ENCODE results near the gene ART4.

Gene ART4

GRCh38 chr12:14810167-14810952 lies 33.0 kb downstream of the ART4 start:
- Histone ChIP-seq H2AFZ (ENCODE audit: low read length) (no peak overlapping the region), H3K9me3 (replicated peaks; ENCODE audit: insufficient read depth, low read length) (no peaks in the 10 kb centered on the region), H3K9me2 (replicated peaks; ENCODE audit: insufficient read depth, low read length) (no peaks in the 10 kb centered on the region), H3K79me2 (ENCODE audit: low read length) (no peaks in the 10 kb centered on the region), H3K4me2 (ENCODE audit: low read depth, low read length) (no peak overlapping the region), H3K4me3 (ENCODE audit: low read length) (no peak overlapping the region), H3K9ac (ENCODE audit: low read length) (no peak overlapping the region), H3K4me1 (ENCODE audit: low read length) (peaks cover 4% of the 10 kb centered on the region; the same call in 1 of the 2 replicates), H3F3A (ENCODE audit: insufficient read depth, low read length) (no peaks in the 10 kb centered on the region), H3K27me3 (replicated peaks; ENCODE audit: insufficient read depth, low read length) (no peaks in the 10 kb centered on the region), H4K20me1 (ENCODE audit: insufficient read depth, low read length) (no peaks in the 10 kb centered on the region), H3K36me3 (replicated peaks; ENCODE audit: insufficient read depth, low read length) (no peaks in the 10 kb centered on the region), H3K27ac (ENCODE audit: low read length) (no peak overlapping the region)
- no peak for TF ChIP-seq CTCF (IDR thresholded peaks at IDR 0.05; ENCODE audit: low read length)
- no peak for TF ChIP-seq EZH2 (optimal IDR thresholded peaks at IDR 0.05; ENCODE audit: low read depth, low read length)
- no peak for TF ChIP-seq EZH2phosphoT487 (IDR thresholded peaks at IDR 0.05; ENCODE audit: low read length)
- peak; percentile 8 for DNase-seq

- Histone ChIP-seq H3K9ac (ENCODE audit: low read length) (peak overlapping the region; percentile 54), H3K4me1 (ENCODE audit: low read length) (peaks cover 12% of the 10 kb centered on the region; the same call in 1 of the 2 replicates), H2AFZ (ENCODE audit: low read length) (peak overlapping the region; percentile 64), H3K79me2 (ENCODE audit: low read length) (peaks cover 44% of the 10 kb centered on the region), H4K20me1 (ENCODE audit: insufficient read depth, low read length) (no peaks in the 10 kb centered on the region), H3K4me2 (ENCODE audit: low read depth, low read length) (peak overlapping the region; percentile 79), H3K4me3 (ENCODE audit: low read length) (peak overlapping the region; percentile 89), H3K9me2 (replicated peaks; ENCODE audit: insufficient read depth, low read length) (no peaks in the 10 kb centered on the region), H3F3A (ENCODE audit: insufficient read depth, low read length) (no peaks in the 10 kb centered on the region; the same call in 1 of the 2 replicates), H3K36me3 (replicated peaks; ENCODE audit: insufficient read depth, low read length) (peaks cover 4% of the 10 kb centered on the region; the same call in 1 of the 2 replicates), H3K9me3 (replicated peaks; ENCODE audit: insufficient read depth, low read length) (no peaks in the 10 kb centered on the region), H3K27me3 (replicated peaks; ENCODE audit: insufficient read depth, low read length) (no peaks in the 10 kb centered on the region), H3K27ac (ENCODE audit: low read length) (peak overlapping the region; percentile 74; the same call in 1 of the 2 replicates)
- no peak for DNase-seq
- no peak for TF ChIP-seq EZH2 (optimal IDR thresholded peaks at IDR 0.05; ENCODE audit: low read depth, low read length)
- no peak for TF ChIP-seq EZH2phosphoT487 (IDR thresholded peaks at IDR 0.05; ENCODE audit: low read length)
- no peak for TF ChIP-seq CTCF (IDR thresholded peaks at IDR 0.05; ENCODE audit: low read length)
Measured at GRCh38 chr12:14803830-14804160, 39.5 kb downstream of the ART4 start.

GRCh38 chr12:14803011-14803829 lies 40.1 kb downstream of the ART4 start, which contains the start of the genes C12orf60 and WBP11:
C12orf60 (plus strand) TSS chr12:14803670; CDS start chr12:14822936, 19,266 bp downstream.
WBP11 (minus strand) TSS chr12:14803478; CDS start chr12:14801383, 2,095 bp downstream.
- peak within 1 kb of the TSS; percentile 74 for H3K27ac ChIP-seq (ENCODE audit: low read length)
- no peaks in the 10 kb centered on the region for H3K27me3 ChIP-seq (replicated peaks; ENCODE audit: insufficient read depth, low read length)
- peaks cover 49% of the 10 kb centered on the region for H3K79me2 ChIP-seq (ENCODE audit: low read length)
- H3K4me2 ChIP-seq (ENCODE audit: low read depth, low read length), result peak within 1 kb of the TSS; percentile 79
- no peaks in the 10 kb centered on the region; the same call in 1 of the 2 replicates for H3F3A ChIP-seq (ENCODE audit: insufficient read depth, low read length)
- H3K9ac ChIP-seq (ENCODE audit: low read length), result peak within 1 kb of the TSS; percentile 93
- peak; percentile 99 for DNase-seq
- H3K4me3 ChIP-seq (ENCODE audit: low read length), result peak within 1 kb of the TSS; percentile 89
- H2AFZ ChIP-seq (ENCODE audit: low read length), result peak within 1 kb of the TSS; percentile 64
- peaks cover 4% of the 10 kb centered on the region; the same call in 1 of the 2 replicates for H3K36me3 ChIP-seq (replicated peaks; ENCODE audit: insufficient read depth, low read length)
- H4K20me1 ChIP-seq (ENCODE audit: insufficient read depth, low read length), result no peaks in the 10 kb centered on the region
- H3K9me3 ChIP-seq (replicated peaks; ENCODE audit: insufficient read depth, low read length), result no peaks in the 10 kb centered on the region
- no peak for TF ChIP-seq CTCF (IDR thresholded peaks at IDR 0.05; ENCODE audit: low read length)
- no peak for TF ChIP-seq EZH2phosphoT487 (IDR thresholded peaks at IDR 0.05; ENCODE audit: low read length)
- no peak for TF ChIP-seq EZH2 (optimal IDR thresholded peaks at IDR 0.05; ENCODE audit: low read depth, low read length)
- H3K4me1 ChIP-seq (ENCODE audit: low read length), result peaks cover 12% of the 10 kb centered on the region; the same call in 1 of the 2 replicates
- H3K9me2 ChIP-seq (replicated peaks; ENCODE audit: insufficient read depth, low read length), result no peaks in the 10 kb centered on the region

Data from MM.1S (cell line).